SK-N-SH (cell line): ENCODE results near the gene ANKRD34B. TPM values are rescaled to one million over a fixed set of nuclear protein-coding genes. Genes with fewer than 3 reads are reported as not detected.

Experiments used
- CTCF ChIA-PET: fragments of 300-600, 350-600 bp; formaldehyde crosslinking; extraction: SDS; loops from one replicate; lab custom pipeline; 2021; lab: Yijun Ruan, JAX
- POLR2A ChIA-PET: fragments of 350-600 bp; sonication (Branson Sonifier 250); formaldehyde crosslinking; extraction: SDS; loops from one replicate; lab custom pipeline; 2020; ENCODE audit warnings: antibody characterized with exemption, inconsistent platforms; lab: Yijun Ruan, JAX
- DNase-seq: peaks from one replicate; pipeline ENCODE4 v3.0.0; 2012
- H2AFZ ChIP-seq: fragments of 200-600 bp; sonication (generic); 2 replicates; pipeline ENCODE4 v1.8.1; 2016; ENCODE audit warnings: antibody characterized with exemption, mild to moderate bottlenecking, low read depth
- H3F3A ChIP-seq: fragments of 200-600 bp; sonication (generic); replicated peaks from 2 replicates; pipeline ENCODE3; 2016; ENCODE audit warnings: antibody characterized with exemption, mild to moderate bottlenecking; ENCODE audit not compliant: insufficient read depth
- H3K27ac ChIP-seq, 2 experiments: fragments of 200-500 bp in 1 of 2; fragments of 200-600 bp in 1 of 2; sonication (Bioruptor generic) in 1 of 2; sonication (generic), shearing (Covaris generic) in 1 of 2; 2 replicates each; pipeline versions ENCODE4 v1.5.1 to v1.6.1; 2014 to 2016; ENCODE audit warnings: low read depth in 2 of 2, inconsistent platforms in 1 of 2, low read length in 1 of 2, mild to moderate bottlenecking in 1 of 2, mixed read lengths in 1 of 2
- H3K27me3 ChIP-seq: fragments of 200-600 bp; sonication (generic), shearing (Covaris generic); 2 replicates; pipeline ENCODE4 v1.6.1; 2016; ENCODE audit warnings: mixed run types; ENCODE audit not compliant: insufficient read depth
- H3K36me3 ChIP-seq, 2 experiments: fragments of 200-500 bp in 1 of 2; fragments of 200-600 bp in 1 of 2; sonication (Bioruptor generic) in 1 of 2; sonication (generic) in 1 of 2; replicated peaks in 1 of 2; 2 replicates each; pipeline versions ENCODE3 to v1.5.1; 2014 to 2016; ENCODE audit warnings: low read length in 1 of 2, mild to moderate bottlenecking in 1 of 2; ENCODE audit not compliant: insufficient read depth in 2 of 2, control insufficient read depth in 1 of 2
- H3K4me1 ChIP-seq, 2 experiments: fragments of 200-500 bp in 1 of 2; fragments of 200-600 bp in 1 of 2; sonication (Bioruptor generic) in 1 of 2; sonication (generic), shearing (Covaris generic) in 1 of 2; 2 replicates each; pipeline versions ENCODE4 v1.5.1 to v1.6.1; 2014 to 2016; ENCODE audit warnings: low read depth in 1 of 2, low read length in 1 of 2, mixed run types in 1 of 2; ENCODE audit not compliant: insufficient read depth in 2 of 2, control insufficient read depth in 1 of 2
- H3K4me2 ChIP-seq: fragments of 200-600 bp; sonication (generic), shearing (Covaris generic); 2 replicates; pipeline ENCODE4 v1.6.1; 2017; ENCODE audit warnings: mixed run types
- H3K4me3 ChIP-seq, 2 experiments: fragments of 200-500 bp in 1 of 2; fragments of 200-600 bp in 1 of 2; sonication (Bioruptor generic) in 1 of 2; sonication (generic), shearing (Covaris generic) in 1 of 2; 2 replicates each; pipeline versions ENCODE4 v1.5.1 to v1.8.1; 2014 to 2016; ENCODE audit warnings: low read depth in 2 of 2, inconsistent platforms in 1 of 2, low read length in 1 of 2, mild to moderate bottlenecking in 1 of 2, mixed read lengths in 1 of 2, moderate library complexity in 1 of 2
- H3K79me2 ChIP-seq: fragments of 200-600 bp; sonication (generic); 2 replicates; pipeline ENCODE4 v1.8.1; 2017; ENCODE audit warnings: mild to moderate bottlenecking; ENCODE audit not compliant: insufficient read depth
- H3K9ac ChIP-seq: fragments of 200-600 bp; sonication (generic); 2 replicates; pipeline ENCODE4 v1.6.1; 2017; ENCODE audit warnings: mixed run types
- H3K9me2 ChIP-seq: fragments of 200-600 bp; sonication (generic); 2 replicates; pipeline ENCODE4 v1.6.1; 2017; ENCODE audit warnings: mixed run types
- H3K9me3 ChIP-seq: fragments of 200-600 bp; sonication (generic); 2 replicates; pipeline ENCODE4 v1.6.1; 2017; ENCODE audit warnings: mixed run types, mild to moderate bottlenecking, moderate library complexity
- H4K20me1 ChIP-seq: fragments of 200-600 bp; sonication (generic); 2 replicates; pipeline ENCODE4 v1.6.1; 2017; ENCODE audit warnings: mild to moderate bottlenecking, mixed run types; ENCODE audit not compliant: insufficient read depth
- ELF1 ChIP-seq: IDR thresholded peaks from 2 replicates; pipeline ENCODE4 v1.4.0; 2012
- EZH2phosphoT487 ChIP-seq: fragments of 200-600 bp; sonication (generic); IDR thresholded peaks from 2 replicates; pipeline ENCODE4 v1.6.1; 2017; ENCODE audit warnings: low read depth, mixed run types, mild to moderate bottlenecking, antibody characterized with exemption, moderate library complexity, borderline replicate concordance
- FOXM1 ChIP-seq: IDR thresholded peaks from 2 replicates; pipeline ENCODE4 v1.4.0; 2012; ENCODE audit warnings: low read depth, mild to moderate bottlenecking
- NRF1 ChIP-seq: IDR thresholded peaks from 2 replicates; pipeline ENCODE4 v1.6.1; 2012; ENCODE audit warnings: low read depth, mild to moderate bottlenecking, low read length
- SMC3 ChIP-seq: IDR thresholded peaks from 2 replicates; pipeline ENCODE4 v1.6.1; 2012; ENCODE audit warnings: low read depth, low read length, improper control_type of control experiment
- TAF1 ChIP-seq: IDR thresholded peaks from 2 replicates; pipeline ENCODE4 v1.6.1; 2012; ENCODE audit warnings: low read depth, mild to moderate bottlenecking, low read length, moderate library complexity, borderline replicate concordance
- TCF12 ChIP-seq: IDR thresholded peaks from 2 replicates; pipeline ENCODE4 v1.4.0; 2012
- YY1 ChIP-seq: IDR thresholded peaks from 2 replicates; pipeline ENCODE4 v1.4.0; 2012; ENCODE audit warnings: low read depth, mild to moderate bottlenecking
- WGBS: methylation state at CpG from one replicate; pipeline ENCODE4 v1.1.6; 2017; ENCODE audit warnings: low lambda C conversion rate; 5-methylcytosine and 5-hydroxymethylcytosine counted together
- polyA plus RNA-seq, 3 experiments: library from polyadenylated mRNA; depleted of rRNA; stranded (reverse); fragments of >200 nt; gene quantifications; 2 replicates each; pipeline ENCODE4 v1.2.3, GENCODE V29; 2012
- TF ChIP-seq, protein P1 (sequence below): IDR thresholded peaks from 2 replicates; pipeline ENCODE4 v1.6.1; 2012; ENCODE audit warnings: mild to moderate bottlenecking, low read depth, low read length, moderate library complexity
- TF ChIP-seq, protein P2 (sequence below): fragments of 150-350 bp; IDR thresholded peaks from 2 replicates; pipeline ENCODE4 v1.6.1; 2017; ENCODE audit warnings: antibody characterized with exemption, low read length, low read depth, borderline replicate concordance
- TF ChIP-seq, protein P3 (sequence below): IDR thresholded peaks from 2 replicates; pipeline ENCODE4 v1.4.0; 2012; ENCODE audit warnings: low read depth, borderline replicate concordance
- TF ChIP-seq, protein P4 (sequence below): IDR thresholded peaks from 2 replicates; pipeline ENCODE4; 2012

Gene ANKRD34B
- polyA plus RNA-seq, 1 of the 3 experiments (the other 2 are of a cell fraction): not detected

DNA sequence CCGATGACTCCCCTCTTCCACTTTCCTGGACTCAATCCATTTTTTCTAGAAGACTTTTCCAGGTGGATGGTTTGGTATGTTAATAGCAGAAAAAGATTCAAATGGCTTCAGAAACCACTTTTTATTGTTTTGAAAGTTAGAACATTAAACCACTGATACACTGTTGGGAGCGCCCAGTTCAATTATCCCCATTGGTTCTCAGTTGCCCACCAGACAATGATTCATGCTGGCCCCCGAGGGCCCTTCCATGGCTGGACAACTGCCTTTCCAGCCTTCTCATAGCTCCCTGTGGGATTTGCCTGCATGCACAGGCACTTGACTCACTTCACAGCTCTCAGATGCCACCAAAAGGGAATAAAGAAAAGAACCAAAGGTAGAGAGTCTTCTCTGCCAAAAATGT, 21.3 kb upstream of the ANKRD34B start:
- TF ChIP-seq SMC3: no peak
- TF ChIP-seq, protein P1, sequence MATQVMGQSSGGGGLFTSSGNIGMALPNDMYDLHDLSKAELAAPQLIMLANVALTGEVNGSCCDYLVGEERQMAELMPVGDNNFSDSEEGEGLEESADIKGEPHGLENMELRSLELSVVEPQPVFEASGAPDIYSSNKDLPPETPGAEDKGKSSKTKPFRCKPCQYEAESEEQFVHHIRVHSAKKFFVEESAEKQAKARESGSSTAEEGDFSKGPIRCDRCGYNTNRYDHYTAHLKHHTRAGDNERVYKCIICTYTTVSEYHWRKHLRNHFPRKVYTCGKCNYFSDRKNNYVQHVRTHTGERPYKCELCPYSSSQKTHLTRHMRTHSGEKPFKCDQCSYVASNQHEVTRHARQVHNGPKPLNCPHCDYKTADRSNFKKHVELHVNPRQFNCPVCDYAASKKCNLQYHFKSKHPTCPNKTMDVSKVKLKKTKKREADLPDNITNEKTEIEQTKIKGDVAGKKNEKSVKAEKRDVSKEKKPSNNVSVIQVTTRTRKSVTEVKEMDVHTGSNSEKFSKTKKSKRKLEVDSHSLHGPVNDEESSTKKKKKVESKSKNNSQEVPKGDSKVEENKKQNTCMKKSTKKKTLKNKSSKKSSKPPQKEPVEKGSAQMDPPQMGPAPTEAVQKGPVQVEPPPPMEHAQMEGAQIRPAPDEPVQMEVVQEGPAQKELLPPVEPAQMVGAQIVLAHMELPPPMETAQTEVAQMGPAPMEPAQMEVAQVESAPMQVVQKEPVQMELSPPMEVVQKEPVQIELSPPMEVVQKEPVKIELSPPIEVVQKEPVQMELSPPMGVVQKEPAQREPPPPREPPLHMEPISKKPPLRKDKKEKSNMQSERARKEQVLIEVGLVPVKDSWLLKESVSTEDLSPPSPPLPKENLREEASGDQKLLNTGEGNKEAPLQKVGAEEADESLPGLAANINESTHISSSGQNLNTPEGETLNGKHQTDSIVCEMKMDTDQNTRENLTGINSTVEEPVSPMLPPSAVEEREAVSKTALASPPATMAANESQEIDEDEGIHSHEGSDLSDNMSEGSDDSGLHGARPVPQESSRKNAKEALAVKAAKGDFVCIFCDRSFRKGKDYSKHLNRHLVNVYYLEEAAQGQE: no peak
- TF ChIP-seq, protein P2, sequence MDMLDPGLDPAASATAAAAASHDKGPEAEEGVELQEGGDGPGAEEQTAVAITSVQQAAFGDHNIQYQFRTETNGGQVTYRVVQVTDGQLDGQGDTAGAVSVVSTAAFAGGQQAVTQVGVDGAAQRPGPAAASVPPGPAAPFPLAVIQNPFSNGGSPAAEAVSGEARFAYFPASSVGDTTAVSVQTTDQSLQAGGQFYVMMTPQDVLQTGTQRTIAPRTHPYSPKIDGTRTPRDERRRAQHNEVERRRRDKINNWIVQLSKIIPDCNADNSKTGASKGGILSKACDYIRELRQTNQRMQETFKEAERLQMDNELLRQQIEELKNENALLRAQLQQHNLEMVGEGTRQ: no peak
- TF ChIP-seq, protein P3, sequence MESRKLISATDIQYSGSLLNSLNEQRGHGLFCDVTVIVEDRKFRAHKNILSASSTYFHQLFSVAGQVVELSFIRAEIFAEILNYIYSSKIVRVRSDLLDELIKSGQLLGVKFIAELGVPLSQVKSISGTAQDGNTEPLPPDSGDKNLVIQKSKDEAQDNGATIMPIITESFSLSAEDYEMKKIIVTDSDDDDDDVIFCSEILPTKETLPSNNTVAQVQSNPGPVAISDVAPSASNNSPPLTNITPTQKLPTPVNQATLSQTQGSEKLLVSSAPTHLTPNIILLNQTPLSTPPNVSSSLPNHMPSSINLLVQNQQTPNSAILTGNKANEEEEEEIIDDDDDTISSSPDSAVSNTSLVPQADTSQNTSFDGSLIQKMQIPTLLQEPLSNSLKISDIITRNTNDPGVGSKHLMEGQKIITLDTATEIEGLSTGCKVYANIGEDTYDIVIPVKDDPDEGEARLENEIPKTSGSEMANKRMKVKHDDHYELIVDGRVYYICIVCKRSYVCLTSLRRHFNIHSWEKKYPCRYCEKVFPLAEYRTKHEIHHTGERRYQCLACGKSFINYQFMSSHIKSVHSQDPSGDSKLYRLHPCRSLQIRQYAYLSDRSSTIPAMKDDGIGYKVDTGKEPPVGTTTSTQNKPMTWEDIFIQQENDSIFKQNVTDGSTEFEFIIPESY: no peak
- TF ChIP-seq TAF1: no peak
- no peak for TF ChIP-seq ELF1
- no peak for TF ChIP-seq YY1
- no peak for TF ChIP-seq NRF1
- TF ChIP-seq EZH2phosphoT487: no peak
- no peak for TF ChIP-seq FOXM1
- no peak for TF ChIP-seq TCF12
- TF ChIP-seq, protein P4, sequence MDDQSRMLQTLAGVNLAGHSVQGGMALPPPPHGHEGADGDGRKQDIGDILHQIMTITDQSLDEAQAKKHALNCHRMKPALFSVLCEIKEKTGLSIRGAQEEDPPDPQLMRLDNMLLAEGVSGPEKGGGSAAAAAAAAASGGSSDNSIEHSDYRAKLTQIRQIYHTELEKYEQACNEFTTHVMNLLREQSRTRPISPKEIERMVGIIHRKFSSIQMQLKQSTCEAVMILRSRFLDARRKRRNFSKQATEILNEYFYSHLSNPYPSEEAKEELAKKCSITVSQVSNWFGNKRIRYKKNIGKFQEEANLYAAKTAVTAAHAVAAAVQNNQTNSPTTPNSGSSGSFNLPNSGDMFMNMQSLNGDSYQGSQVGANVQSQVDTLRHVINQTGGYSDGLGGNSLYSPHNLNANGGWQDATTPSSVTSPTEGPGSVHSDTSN: no peak
- H2AFZ ChIP-seq: no peak overlapping the region
- no peaks in the 10 kb centered on the region for H4K20me1 ChIP-seq
- no peak for DNase-seq
- no peaks in the 10 kb centered on the region for H3K4me1 ChIP-seq
- POLR2A ChIA-PET: no interaction called here
- H3K4me3 ChIP-seq: no peak overlapping the region
- 76% methylated on average over 3 of the region's 3 CpGs for WGBS
- H3K27ac ChIP-seq: no peak overlapping the region
- H3K36me3 ChIP-seq: no peaks in the 10 kb centered on the region
- H3F3A ChIP-seq: no peaks in the 10 kb centered on the region
- CTCF ChIA-PET: no interaction called here
- H3K4me2 ChIP-seq: no peak overlapping the region
- no peak overlapping the region for H3K9ac ChIP-seq
- H3K9me2 ChIP-seq: no peaks in the 10 kb centered on the region
- H3K27me3 ChIP-seq: no peaks in the 10 kb centered on the region
- H3K79me2 ChIP-seq: no peaks in the 10 kb centered on the region
- H3K9me3 ChIP-seq: no peaks in the 10 kb centered on the region
